GM21528 (cell line): ENCODE data around the gene C5orf46.

Experiments used
- ATAC-seq: cut with Tn5 transposase; IDR thresholded peaks from one replicate; pipeline ENCODE4 v1.9.1; 2021; ENCODE audit warnings: mild to moderate bottlenecking, moderate library complexity; ENCODE audit not compliant: unreplicated experiment, low FRiP score

The C5orf46 gene

DNA sequence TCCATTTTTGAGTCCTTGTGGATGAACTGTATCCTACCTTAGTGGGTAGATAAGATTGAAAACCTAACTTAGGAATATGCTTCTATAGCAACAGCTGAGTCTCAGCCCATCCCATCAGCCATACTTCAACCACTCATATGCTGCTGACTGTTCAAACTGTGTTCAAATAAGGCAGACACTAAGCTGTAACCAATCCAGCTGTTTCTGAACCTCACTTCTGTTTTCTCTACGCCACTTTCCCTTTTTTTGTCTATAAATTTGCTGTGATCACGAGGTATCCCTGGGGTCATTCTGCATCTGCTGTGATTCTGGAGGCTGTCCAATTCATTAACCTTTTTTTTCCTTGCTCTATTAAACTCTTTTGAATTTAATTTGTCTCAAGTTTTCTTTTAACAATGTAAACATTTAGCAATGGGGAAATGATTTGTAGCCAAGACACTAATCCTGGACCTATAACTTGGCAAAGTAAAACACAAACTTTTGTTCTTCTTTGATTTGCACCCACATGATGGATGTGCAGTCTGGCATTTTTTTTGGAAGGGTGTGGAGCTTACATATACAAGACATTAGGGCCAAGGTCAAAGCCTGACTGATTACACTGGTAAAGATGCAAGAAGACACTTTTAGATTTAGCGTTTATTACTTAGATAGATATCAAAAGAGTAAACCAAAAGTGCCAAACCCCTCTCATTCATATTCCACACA lies 42.7 kb downstream of the C5orf46 start:
- ATAC-seq: no peak

- no peak for ATAC-seq
Observed at GRCh38 chr5:147860641-147861025, 45.7 kb downstream of the C5orf46 start.

DNA sequence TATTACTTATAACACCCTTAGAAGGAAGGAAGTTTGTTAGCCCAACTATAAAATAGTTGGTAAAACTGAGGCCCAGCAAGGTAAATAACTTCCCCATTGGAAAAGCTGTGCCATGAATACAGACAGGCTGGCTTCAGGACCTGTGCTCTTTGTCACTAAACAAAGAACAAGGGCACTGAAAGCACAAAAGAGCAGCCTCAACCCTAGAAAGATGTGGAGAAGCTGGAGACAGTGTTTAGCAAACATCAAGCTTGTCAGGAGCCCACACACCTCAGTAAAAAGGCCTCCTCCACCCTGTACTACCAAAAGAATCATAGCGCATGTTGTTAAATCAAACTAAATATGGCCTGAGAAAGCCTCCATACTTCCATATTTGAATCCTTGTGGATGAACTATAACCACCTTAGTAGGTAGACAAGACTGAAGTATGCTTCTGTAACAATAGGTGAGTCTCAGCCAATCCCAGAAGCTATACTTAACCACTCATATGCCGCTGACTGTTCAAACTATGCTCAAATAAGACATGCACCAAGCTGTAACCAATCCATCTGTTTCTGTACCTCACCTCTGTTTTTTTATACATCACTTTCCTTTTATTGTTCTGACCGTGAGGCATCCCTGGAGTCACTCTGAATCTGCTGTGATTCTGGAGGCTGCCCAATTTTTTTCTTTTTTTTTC lies 46.2 kb downstream of the C5orf46 start:
- no peak for ATAC-seq

GRCh38 chr5:147858565-147858964 lies 47.8 kb downstream of the C5orf46 start:
- ATAC-seq: no peak

DNA sequence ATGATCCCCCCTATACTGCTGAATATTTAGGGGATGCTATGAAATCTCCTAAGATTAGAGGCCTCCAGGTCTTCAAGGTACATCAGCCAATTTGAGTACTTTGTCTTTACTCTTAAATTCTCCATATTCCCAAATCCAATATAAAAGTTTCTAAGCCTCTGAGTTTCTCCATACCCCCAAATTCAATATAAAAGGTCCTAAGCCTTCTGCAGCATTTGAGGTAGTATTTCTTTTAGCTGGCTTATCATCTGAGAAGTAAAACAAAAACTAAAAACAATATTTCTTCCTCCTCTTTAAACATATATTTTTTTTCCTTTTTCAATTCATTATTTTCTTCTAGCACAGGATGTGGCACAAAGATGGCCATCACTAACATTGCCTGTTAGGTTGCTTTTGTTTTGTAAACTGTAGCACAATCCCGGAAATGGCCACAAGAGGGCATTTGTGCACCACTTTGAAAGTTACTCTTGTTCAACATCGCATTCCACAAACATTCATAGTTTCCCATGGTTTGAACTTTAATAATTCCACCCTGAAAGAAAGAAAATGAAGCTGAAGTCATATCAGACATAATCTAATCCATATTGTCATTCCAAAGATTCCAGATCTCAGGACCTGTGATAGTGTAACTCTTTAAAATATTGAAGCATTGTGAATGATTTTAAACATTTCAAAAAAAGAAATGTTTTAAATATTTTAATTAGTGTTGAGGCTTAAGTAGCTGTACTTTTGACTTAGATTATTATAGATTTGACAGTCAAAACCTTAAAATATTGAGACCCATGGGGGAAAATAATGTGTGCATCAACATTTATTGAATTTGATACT lies 48.8 kb downstream of the C5orf46 start:
- no peak for ATAC-seq

DNA sequence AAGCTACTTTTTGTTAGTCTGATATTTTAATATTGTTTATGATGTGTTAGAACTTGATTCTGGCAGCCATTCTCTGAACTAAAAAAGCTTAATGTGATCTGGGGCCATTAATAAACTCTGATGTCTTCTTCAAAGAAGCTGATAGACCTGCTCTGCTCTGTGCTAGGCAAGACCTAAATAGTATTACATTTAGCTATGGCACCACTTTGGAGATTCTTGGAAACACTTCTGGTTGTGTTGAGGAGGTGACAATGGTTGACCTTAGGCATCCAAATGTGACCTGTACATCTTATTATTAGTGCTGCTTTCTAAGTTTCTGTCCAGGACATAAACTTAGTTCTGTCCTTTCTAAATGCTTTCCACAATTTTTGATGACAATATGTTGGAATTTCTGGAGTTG lies 49.5 kb downstream of the C5orf46 start:
- ATAC-seq: no peak

- ATAC-seq: no peak
Observed at GRCh38 chr5:147855774-147856069, 50.6 kb downstream of the C5orf46 start.

DNA sequence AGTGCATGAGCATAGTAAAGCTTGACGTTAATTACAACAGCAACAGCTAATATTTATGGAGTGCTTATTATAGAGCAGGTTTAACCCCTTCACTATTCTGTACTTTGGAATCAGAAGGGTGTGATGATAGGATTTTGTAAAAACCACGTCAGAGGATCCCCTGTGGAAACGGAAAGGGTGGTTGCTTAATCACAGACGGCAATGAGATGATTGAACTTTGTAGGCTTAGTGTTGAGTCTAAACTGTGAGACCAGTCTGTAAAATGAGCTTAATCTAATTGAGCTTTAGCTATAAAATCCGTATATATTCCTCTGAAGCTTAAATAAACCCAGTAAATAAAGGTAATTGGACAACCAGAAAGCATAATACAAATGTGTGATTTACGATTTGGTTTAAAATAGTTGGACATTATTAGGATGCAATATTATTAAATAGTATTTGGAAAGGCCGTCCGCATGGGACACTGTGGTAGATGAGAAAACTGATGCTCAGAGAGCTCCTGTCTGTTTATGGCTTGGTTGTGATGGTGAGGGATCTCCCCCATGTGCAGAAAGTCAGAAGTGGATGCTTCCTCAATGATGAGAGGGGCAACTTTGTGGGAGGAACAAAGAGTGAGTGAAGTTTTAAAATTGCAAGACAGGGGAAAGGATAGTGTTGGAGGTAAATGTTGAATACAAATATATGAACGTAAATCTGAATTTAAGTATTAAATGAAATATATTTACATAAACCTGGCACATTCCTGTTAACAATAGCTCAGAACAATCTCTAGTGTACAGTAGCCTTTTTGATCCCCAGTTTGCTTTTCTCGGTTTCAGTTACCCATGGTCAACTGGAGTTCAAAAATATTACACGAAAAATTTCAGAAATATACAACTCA lies 51.2 kb downstream of the C5orf46 start:
- ATAC-seq: no peak

DNA sequence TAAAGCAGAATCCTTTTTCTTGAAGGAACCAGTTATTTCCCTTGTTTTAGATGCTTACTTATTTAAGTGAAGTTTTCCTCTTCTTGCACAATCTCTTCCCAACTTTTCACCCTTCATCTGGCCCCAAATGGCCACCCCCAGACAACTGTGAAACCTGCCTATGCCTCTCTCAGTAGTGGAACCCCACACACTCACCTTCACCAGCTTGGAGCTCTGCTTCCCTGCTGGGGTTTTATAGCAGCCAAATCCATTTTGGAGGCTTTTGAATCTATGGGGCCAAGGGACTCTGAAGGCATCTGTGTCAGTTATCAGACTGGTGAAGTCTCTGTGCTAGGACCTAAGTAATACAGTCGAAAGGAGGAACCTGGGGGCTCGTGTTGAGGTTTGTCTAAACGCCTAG lies 52.0 kb downstream of the C5orf46 start:
- no peak for ATAC-seq

- no peak for ATAC-seq
Observed at GRCh38 chr5:147853372-147853987, 52.9 kb downstream of the C5orf46 start.

- no peak for ATAC-seq
Observed at GRCh38 chr5:147852365-147852764, 54.0 kb downstream of the C5orf46 start.

- ATAC-seq: no peak
Observed at GRCh38 chr5:147851578-147851977, 54.8 kb downstream of the C5orf46 start.

GRCh38 chr5:147849226-147849625 lies 57.1 kb downstream of the C5orf46 start:
- no peak for ATAC-seq

- ATAC-seq: no peak
Observed at GRCh38 chr5:147845618-147846017, 60.7 kb downstream of the C5orf46 start.

GRCh38 chr5:147844846-147845245 lies 61.5 kb downstream of the C5orf46 start:
- no peak for ATAC-seq

DNA sequence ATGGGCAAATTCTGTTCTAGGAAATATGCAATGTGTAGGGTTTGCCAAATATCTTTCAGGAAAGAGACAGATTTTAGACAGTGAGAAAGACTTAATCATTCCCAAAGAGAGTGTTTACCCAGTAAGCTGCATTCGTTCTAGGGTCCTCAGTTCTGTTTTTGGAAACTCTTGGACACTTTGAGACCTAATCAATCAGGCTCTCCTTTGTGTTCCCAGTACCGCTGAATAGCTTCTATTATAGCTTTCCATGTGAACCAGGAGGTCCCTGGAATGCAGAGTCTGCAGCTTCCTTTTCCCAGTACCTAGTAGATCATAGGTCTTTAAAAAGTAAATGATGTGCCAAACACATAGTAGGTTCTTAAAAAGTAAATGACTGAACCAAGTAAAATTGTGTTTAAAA lies 63.5 kb downstream of the C5orf46 start:
- ATAC-seq: no peak
